SH-SY5Y (cell line): ENCODE results near the gene LNX1.

Source experiments
- GATA2 ChIP-seq: IDR thresholded peaks from 2 replicates; pipeline ENCODE4 v1.6.1; 2011; ENCODE audit warnings: mild to moderate bottlenecking, low read depth, low read length
- GATA3 ChIP-seq: IDR thresholded peaks from 2 replicates; pipeline ENCODE4 v1.6.1; 2011; ENCODE audit warnings: low read depth, mild to moderate bottlenecking, low read length, moderate library complexity

- TF ChIP-seq GATA2 = no peak
- TF ChIP-seq GATA3 = no peak
These were observed 14.5 kb downstream of the LNX1 start for GRCh38 chr4:53576676-53577372.
